RKO (cell line): ENCODE results near the gene BCL2L11.

Experiments used
- DNase-seq: peaks from one replicate; pipeline ENCODE4 v3.0.0-alpha.2; 2016; ENCODE audit warnings: low spot score

BCL2L11 gene

DNA sequence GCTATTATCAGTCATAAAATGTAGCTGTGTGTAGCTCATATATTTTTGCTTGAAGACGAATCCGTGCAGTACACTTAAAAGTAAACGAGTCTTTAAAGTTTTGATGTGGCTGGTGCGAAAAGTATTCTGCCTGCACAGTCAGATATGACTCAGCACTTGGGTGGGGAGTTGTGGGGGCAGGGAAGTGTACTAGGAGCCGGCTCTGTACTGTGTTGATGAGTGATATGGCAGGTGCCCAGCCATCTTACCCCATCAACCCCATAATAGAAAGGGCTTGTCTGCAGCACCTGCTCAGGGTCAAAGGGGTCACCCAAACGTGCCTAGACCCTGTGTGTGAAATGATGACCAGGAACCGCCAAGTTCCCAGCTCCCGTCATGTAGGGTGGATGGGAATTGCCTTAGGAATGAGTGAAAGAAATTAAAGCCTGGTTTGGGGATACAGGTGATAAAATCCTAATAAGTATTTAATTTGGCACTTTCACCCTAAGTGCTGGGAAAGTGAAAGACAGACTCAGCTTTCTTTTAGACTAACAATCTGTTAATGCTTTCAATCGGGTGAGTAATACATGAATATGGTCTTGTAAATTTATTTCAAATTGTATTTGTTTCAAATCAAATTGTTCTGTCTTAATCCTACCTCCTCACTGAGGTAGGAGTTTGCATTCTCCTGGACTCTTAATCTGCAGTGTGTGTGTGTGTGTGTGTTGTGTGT, 48.0 kb downstream of the BCL2L11 start:
- DNase-seq = peak; percentile 75

DNA sequence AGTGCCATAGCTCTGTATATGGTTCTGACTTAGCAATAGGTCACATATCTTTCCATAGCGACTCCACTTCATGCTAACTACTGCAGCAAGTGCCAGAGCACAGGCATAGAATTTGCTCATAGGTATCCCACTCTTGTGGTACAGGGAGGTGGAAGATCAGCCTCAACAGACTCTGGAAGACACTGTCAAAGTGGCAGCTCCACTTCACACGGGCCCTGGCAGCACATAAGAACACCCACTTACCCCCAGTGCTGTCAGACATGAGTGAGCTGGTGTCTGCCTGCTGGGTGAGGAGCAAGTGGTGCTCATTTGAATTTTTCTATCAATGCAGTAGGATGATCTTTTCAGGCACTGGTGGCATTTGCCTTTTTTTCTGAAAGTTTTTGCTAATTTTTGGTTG, 48.6 kb downstream of the BCL2L11 start:
- no peak for DNase-seq

DNA sequence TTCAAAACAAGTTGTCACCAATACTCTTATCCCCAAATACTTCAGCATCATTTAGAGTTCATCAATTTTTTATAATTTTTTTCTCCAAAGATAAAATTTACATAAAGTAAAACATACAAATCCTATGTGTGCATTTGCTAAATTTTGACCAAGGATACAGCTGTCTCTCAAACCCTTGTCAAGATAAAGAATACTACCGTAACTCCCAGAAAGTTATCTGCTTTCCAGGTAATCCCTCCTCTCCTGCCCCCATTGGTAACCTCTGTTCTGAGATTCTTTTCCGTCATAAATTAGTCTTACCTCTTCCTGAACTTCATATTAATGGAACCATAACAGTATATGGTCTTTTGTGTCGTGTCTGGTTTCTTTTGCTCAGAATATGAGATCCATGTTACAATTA, 49.2 kb downstream of the BCL2L11 start:
- no peak for DNase-seq

DNA sequence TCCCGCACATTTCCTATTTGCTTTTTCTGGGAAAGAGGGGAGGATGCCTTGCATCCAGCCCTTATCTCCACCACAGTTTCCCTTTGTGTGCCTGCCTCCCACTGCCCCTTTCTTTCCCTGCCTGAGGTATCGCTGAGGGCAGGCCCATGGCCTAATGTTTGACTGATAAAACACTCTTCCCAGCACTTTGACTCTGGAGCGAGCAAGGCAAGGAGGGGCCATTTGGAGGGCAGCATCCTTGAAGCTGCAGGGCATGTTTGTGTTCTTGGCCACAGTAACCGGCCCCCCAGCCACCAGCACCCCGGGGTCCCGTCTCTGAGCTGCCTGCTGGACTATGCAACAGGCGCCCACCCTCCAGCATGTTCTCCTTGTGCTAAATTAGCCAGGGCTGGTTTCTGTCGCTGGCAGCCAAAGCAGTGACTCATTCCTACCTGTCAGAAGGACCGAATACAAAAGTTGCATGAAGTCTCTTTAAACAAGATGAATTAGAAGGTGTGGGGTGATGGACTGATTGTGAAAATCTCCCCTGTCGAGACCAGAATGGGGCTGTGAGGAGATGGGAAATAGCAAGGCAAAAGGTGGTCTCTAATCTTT, 50.7 kb downstream of the BCL2L11 start:
- DNase-seq = no peak

DNA sequence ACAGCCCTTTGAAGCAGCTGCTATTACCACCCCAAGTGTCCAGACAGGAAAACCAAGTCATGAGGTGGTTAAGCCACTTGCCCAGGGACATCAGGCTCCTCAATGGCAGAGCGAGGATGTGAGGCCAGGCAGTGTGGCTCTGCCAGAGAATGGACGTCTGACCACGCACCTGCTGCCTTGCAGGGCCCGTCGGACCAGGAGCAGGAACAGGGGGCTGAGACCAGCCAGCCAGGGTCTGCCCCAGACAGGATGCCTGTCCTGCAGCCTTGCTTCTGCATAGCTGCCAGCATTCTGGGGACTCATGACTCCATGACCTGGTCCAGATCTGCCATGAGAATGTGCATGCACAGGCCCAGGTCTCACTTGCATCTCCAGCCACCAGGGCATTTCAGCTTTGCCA, 52.0 kb downstream of the BCL2L11 start:
- DNase-seq = no peak

DNA sequence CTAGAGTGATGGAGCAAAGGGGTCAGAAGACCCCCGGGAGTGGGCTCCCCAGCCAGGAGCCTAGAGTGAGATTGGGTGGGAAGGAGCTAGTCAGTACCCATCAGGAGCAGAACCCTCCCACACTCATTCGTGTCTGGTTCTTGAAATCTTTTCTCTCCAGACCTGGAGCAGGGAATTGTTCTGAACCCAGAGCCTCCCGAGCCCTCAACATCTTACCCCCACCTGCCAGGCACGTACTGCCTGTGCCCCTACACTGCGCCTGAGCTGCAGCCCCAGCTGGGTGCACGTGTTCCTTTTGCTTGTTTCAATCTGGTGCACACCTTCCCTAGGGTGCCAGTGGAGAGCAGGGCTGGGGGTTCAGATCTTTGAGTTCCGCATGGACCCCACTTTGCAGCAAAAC, 52.6 kb downstream of the BCL2L11 start:
- no peak for DNase-seq

DNA sequence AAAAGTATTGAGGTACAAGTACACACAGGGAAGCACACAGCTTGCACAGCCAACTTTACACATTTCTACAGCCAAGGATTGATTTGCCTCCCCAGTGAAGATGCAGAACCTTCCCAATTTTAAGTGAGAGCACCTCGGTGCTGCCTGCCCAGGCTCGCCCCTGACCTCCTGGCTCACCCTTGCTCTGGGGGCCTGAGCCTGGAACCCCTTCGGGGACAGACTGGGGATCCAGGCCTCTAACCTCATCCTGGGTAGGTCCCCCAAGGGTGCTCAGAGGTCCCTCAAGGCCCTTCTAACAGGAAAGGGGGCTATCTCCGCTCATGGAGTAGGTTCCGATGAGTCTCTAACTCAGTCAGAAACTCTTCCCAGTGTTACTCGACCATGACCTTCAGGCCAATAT, 53.1 kb downstream of the BCL2L11 start:
- no peak for DNase-seq

DNA sequence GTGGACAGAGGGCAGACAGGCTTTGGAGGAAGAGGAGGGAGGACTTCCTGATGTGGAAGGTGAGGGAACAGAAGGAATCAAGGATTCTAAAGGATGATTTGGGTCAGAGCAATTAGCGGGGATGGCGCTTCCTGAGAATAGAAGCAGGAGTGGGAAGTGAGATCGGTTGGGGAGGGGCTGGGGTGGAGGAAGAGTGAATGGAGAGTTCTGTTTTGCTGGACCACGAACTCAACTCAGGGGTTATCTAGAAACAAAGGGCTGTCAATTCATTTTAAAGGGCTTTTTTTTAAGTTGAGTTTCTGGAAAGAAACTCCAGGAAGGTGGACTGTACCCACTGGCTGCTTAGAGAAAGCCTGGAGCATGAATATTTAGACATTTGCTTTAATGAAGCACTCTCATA, 54.9 kb downstream of the BCL2L11 start:
- DNase-seq = no peak

DNA sequence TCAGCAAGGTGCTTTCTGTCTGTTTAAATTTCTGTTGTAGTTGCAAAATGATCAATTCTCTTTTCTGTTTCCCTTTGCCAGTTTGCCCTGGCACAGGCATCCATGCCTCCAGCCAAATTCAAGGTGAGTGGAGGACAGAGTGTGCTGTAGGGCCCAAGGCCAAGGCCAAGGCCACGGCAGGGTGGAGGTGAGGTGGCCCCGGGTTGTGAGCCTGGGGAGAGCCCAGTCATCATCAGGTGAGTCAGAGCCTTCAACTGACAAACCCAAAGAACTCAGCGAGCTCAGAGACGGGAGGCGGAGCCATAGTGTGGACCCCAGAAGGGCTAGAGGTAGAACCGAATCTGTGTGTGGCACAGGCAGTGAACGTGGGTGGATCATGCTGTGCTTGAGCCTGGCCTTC, 55.7 kb downstream of the BCL2L11 start:
- DNase-seq = no peak

DNA sequence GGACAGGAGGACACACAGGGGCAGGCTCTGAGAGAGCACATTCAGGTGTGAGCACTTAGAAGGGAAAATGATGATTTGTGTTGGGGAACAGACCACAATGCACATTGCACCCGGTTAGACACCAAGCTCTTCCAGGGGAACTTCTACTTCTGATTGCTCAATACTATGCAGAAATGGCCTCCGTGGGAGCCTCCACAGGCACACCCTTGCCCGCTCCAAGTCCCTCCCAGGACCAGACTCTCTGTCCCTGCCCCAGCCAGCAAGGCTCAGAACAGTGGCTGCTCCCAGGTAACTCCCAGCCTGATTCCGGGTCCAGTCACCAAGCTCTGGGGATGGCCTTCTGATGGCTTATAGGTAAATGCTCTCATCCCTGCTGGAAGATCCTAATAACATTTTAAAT, 56.2 kb downstream of the BCL2L11 start:
- DNase-seq = no peak

DNA sequence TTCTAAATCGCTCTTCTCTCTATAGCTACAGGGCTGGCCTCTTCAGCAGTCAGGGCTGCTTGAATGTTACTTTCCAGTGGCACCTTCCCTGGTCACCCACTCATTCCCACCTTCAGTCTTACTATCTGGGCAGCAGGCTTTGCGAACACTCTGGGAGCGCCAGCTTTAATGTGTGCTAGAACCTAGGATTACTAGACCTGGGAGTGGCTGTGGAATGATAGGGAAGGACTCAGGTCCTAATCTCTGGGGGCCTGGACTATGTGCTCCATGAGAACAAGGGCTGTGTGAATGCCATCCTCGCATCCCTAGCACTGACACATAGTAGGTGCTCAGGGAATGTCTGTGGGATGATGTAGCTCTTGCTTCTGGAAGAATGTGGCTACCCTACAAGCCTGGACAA, 57.6 kb downstream of the BCL2L11 start:
- no peak for DNase-seq

DNA sequence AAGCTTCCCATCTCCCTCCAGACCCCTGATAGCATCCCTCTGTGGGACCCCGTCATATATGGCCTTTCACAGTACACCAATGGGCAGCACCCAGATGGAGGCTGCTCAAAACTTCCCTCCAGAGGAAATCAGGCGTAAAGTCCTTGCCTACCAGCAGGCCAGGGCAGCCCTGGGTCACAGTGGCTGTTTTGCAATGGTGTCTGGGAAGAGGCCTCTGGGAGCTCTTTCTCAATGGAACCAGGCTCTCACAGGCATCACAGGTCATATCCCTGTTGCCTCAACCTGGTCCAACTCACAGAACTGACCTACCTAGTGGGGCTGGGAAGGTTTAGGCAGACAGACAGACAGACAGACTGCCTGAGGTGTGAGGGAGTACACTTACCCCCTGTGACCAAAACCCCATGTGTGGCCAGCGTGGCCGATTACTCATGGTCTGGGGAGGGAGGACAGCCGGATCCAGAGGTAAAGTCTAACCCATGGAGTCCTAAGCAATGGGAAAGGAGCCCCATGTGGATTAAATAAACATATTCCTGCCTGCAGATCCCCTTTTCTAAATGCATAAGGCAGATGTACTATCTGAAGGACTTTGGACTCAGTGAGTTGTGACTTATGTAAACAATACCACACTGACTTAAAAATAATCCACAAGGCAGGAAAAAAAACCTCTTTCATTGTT, 58.2 kb downstream of the BCL2L11 start:
- DNase-seq = no peak

DNA sequence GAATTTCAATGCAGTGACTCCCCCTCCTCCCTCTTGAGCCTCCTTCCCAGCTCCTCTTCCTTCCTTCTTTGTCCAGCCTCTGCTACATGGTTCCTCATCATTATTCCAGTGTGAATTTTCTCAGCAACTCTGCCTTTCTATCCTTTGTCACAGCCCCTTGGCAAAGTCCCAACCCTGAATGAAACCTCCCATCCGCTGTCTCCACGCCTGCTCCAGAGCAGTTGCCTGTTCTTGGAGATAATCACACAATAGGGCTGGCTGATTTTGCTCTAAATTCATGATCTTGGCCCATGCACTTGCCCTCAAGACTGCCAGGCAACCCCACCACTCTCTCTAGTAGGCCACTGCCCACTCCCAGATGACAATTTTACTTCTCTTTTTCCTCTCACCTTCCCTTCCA, 61.4 kb downstream of the BCL2L11 start:
- DNase-seq = no peak

DNA sequence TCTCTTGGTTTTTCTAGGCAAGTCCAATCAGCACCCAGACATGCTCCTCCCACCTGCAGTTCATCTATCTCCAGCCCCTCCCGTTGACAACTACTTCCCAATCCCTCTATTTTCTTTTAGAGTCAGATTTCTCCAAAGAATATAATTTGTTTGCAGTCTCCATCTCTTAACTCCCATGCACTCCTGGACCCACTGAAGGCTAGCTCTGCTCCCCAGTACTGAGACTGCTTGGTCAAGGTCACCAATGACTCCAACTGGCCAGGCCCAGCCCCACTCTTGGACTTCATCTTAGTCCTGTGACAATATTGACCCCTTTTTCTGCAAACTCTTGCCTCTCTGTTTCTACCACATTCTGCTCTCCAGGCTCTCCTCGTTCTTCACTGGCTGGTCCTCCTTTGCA, 62.0 kb downstream of the BCL2L11 start:
- DNase-seq = no peak

DNA sequence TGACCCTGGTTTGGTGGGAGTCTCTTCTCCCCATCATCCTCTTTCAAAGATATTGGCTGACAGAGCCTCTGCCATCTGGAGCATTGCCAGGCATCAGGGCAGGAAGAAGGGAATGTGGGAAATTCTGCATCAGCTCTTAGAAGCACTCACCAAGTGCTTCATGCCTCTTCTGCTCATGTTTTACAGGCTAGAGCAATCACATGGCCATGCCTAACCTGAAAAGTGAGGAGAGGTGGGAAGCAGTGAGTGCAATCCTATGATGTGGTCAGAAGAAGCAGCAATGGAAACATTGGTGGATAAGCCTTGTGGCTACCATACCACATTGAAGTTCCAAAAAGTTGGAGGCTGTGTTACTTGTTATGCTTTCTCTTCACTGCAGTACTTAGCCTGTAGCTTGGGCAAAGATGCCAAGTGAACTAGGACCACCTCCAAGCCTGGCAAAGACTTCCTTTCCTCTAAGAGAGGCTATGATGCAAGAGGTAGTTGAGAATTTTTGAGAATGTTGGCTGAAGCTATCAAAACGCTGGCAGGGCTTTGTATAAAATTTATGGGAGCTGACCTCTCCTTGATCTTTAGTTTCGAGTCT, 64.1 kb downstream of the BCL2L11 start:
- no peak for DNase-seq

DNA sequence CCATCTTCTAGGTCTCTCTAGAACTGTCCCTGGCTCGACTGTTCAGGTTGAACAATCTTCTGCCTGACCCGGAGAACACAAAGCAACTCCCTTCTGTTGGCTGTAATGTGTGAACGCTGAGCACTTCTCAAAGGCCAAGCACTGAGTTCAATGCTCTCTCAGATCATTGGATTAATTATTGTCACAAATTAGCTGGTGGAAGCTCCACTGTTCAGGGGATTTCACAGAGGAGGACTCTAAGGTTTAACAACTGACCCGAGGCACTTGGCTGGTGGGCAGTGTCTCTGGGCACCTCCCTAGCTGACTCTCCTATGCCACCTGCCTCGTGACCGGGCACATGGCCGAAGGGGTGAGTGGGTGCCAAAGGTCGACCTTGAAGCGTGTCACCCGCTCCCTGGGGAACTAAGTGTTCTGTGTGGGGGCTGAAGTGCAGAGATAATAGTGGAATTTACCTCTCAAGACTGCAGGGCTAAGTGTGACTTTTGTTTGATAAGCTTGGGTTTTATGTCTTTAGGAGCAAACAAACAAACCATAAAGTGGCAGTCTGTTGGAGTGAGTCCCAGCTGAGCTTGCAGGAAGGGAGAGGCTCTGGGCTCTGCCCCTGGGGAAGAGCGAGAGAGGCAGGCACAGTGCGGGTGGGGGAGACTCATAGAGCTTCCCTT, 64.8 kb downstream of the BCL2L11 start:
- no peak for DNase-seq

DNA sequence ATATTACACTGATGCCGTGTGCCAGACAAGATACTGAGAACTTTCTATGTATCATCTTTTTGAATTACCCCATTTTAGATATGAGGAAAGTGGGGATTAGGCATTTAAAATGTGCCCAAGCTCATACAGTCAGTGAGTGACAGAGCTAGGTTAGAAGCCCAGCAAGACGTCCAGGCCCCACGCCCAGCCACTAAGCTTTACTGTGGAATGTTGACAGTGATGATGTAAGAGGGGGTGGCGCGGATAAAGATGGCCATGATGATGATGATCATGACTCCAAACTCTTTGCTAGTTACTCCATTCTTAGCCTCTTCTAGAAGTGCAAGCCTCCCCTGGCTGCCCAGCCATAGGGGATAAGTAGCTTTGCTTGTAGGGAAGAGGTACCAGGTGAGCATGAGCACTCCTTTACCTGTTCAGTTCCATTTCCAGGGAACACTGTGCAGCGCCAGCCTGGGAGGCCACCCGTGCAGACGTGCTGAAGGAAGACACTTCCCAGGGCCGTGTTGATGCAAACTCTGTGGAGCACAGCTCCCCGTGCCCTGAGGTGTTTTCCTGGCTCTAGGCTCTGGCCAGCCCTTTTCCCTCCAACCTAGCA, 65.5 kb downstream of the BCL2L11 start:
- no peak for DNase-seq

DNA sequence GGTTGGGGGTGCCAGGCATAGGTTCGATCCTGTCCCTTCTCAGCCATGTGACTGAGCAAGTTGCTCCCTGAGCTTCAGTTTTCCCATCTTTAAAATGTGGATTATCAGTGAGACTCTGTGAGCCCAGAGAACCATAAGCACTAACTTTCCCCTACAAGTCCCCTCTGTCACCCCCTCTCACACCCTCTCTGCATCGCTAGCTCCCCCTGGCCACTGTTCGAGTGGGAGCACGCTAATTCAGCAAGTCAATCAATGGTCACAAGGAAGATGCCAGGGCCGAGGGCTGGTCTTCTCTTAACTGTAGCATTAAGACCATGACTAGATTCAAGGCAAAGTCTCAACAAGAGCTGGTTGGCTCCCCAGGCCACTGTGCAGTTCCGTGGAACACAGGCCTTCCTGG, 66.2 kb downstream of the BCL2L11 start:
- DNase-seq = no peak

DNA sequence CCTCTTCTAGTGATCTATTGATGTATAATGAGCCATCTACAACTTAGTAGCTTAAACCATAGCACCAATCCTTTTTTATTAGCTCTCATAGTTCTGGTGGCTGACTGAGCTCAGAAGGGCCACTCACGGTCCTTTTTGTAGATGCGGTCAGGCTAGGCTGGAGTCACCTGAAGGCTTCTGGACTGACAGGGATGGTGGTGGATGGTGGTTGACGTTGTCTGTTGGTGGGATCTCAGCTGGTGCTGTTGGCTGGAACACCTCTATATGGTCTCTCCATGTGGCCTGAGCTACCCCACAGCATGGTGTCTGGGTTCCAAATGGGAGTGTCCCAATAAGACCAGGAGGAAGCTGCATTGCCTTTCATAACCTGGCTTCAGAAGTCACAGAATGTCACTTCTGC, 68.0 kb downstream of the BCL2L11 start:
- no peak for DNase-seq

DNA sequence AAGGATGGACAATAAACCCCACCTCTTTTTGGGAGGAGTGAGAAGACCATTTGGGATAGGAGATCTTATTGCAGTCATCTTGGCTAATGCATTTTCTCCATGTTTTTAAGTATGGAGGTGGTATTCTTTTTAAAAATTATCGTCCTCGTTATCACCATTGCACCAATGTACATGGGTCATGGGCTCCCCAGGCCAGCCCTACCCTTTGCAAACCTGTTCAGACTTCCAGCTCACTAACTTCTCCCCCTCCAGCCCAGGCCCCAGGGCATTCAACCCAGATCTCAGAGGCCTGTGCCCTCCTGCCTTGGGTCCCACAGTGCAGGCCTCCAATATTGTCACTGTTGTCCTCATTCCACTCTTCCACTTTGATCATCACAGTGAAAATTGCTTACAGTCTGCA, 68.4 kb downstream of the BCL2L11 start:
- no peak for DNase-seq

DNA sequence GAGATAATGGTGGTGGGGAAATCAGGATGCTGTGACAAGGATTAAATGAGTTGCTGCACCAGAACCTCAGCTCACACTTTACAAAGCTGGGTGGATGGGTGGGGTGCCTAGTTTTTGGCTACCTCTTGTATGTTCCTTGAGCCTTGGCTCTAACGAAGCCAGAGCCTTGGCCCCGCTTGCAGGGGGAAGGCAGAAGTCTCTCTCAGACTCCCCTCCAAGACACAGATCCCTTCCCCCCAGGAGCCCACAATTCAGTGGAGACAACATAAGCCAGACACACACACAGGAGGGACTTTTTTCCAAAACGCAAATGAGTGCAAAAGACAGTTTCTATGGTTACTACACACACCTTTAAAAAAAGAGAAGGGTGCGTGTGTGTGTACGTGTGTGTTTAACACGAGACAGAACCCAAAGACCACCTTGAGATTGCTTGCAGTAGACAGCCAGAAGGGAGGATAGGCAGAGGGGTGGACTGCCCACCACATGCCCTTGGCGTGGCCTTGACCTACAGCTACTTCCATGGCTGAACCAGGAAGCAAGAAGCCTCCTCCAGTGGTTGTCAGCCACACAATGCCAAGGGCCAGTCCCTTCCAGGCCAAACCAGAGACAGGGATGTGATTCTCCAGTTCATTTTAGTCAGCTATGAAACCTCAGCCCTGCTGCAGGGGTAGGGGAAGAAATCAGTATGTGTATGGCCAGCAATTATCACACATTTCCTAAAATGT, 70.3 kb downstream of the BCL2L11 start:
- no peak for DNase-seq

DNA sequence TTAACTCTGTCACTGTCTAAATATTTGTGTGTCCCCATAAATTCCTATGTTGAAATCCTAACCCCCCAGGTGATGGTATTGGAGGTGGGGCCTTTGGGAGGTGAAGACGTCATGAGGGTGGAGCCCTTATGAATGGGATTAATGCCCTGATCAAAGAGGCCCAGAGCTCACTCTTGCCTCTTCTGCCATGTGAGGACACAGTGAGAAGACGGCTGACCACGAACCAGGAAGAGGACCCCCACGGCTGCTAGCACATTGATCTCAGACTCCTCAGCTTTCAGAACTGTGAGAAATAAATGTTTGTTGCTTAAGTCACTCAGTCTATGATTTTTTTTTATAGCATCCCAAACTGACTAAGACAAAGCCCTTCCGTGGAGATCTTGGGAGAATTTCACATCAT, 71.2 kb downstream of the BCL2L11 start:
- no peak for DNase-seq
